Ecto neural progenitor cell (in vitro differentiated cells): ENCODE results near the gene DDX28.

Experiments
- DNase-seq: peaks from one replicate; pipeline ENCODE4 v3.0.0-alpha.2; 2018; ENCODE audit warnings: low spot score

DDX28 gene

DNA sequence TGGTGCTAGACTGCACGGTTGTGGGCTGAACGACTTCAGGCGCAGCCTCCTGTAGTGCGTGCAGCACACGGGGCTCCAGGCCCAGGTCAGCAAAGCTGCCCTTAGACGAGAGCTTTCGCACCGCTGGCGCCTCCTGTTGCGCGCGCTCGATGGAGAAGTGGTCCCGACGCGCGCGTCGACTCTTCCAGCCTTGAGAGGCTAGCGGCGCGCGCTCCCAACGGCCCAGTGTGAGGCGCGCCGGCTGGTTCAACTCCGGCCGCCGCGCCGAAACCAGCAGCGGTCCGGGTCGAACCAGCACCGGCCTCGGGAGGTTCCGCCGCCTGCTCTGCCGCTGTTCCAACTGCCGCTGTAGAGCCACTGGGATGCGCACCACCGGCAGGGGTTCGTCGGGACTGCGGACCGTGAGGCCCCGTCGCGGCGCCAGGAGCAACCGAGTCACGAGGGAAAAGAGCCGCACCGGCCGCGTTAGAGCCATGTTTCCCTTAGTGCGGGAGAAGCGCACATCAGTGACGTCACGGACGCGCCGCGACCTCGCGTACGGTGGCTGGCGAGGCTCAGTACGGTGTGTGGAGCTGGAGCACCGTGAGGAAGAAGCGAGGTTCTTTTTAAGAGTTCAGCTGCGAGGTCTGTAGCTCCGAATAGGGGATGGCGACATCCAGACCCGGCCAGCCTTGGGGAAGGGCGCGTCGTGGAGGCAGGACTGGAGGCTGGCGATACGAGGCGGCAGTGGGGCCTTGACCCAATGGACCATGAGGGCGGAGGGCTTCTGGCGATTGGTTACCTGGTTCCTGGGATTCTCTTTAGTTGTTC lies at the start of gene DDX28, which contains the start of gene DUS2:
Gene DDX28 (minus strand): TSS at position 505 of the 810 bp plus-strand sequence. CDS start 30 bp downstream, at position 475.
Gene DUS2 (plus strand): TSS at position 557 of the 810 bp plus-strand sequence. CDS start 14,740 bp downstream, outside the sequence.
- peak; percentile 97 for DNase-seq

GRCh38 chr16:68072038-68072695 lies 49.1 kb upstream of the DDX28 start:
- DNase-seq: no peak

DNA sequence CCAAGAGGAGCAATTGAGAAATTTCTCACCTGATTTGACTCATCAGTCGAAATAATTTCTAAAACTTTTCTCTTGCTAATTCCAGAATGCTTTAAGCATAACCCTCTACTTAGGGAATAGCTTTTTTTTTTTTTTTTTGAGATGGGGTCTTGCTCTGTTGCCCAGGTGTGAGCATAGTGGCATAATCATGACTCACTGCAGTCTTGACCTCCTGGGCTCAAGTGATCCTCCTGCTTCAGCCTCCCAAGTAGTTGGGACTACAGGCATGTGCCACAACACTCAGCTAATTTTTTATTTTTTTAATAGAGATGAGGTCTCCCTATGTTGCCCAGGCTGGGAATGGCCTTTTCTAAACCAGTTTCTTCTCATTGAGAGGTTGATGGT lies 48.5 kb upstream of the DDX28 start:
- no peak for DNase-seq

DNA sequence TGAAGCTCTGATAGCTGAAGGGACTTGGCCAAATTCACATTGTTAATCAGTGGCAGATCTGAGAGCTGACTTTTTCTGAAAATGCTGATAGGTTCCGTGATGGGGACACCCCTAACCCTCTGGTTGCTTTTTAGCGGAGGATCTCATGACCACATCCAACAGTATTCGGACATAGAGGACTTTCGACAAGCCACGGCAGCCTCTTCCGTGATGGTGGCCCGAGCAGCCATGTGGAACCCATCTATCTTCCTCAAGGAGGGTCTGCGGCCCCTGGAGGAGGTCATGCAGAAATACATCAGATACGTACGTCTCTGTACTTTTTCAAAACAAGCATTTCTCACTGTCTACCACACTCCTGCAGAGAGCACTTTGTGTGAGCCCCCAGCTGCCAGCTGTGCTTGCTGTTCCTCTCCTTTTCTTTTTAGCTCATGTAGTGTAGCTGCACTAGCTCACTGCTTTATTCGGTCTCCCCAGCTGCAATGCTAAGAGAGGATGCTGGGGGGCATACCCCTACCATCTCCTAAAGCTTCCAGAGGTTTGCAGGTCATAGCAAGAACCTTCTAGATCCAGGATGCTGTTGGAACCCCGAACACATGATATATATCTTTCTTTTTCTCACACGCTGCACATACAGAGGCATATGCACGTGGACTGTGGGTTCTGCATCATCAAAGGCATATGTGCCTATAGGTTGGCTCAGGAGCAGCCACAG lies 47.9 kb upstream of the DDX28 start:
- no peak for DNase-seq

DNA sequence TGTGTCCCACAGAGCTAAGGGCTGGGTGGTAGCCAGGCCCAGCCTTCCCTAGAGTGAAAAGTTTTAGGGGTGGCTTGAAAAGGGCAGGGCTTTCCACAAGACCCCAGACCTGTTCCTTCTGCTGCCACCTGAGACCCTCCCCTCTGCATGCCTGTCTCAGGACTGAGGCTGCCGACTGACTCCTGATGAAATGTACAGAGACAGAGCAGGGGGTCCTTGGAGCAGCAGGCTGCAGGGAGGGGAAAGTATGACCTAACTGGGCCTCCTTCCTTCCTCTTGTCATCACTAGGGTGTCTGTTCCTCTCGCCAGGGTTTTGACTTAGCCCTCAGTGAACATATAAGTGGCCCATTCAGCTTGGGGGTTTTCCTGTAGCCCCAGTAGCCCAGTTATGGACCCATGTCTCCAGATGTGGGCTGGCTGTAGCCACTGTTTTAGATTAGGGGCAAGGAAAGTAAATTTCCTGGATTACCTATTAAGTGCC lies 47.3 kb upstream of the DDX28 start:
- DNase-seq: no peak

DNA sequence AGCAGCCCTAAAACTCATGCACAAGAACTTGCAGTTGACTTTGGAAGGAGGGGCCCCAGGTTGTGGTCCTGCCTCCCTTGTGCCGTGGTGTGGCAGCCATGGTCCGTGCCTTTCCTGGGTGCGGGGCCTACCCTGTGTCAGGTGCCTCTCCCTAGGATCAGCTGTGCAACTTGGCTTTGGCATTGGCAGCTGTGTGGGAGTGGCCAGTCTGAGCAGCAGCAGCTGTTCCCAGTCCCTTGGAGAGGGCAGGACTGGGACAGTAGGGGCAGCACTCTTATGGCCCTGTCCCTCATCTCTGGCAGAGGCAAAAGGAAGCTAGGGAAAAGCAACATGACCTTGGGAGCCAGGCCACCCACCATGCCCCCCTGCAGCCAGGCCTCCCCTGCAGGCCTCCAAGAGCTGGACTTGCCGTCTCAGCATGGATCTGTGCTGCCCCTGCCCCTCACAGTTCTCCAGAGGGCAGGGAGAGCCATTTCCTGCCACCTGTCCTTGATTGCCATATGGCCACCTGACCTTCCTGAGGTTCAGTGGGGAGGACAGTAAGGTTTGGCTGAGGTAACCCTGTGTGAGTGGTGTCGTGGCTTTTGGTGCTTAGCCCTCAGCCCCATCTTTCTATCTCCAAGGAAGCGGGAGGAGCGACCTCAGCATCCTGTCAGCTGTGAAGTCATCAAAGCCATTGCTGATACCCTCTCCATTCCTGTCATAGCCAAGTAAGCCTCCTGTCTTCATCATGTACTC lies 46.6 kb upstream of the DDX28 start:
- no peak for DNase-seq

DNA sequence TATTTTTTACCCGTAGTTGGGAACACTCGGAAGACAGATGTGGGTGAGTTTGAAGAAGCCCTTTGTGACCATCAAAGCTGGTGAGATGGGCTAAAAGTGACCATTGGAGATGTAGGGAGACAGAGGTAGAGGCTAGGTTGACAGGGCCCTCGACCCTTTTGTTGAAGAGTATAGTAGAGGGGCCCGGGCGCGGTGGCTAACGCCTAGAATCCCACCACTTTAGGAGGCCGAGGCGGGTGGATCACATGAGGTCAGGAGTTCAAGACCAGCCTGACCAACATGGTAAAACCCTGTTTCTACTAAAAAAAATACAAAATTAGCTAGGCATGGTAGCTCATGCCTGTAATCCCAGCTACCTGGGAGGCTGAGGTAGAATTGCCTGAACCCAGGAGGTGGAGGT lies 45.9 kb upstream of the DDX28 start:
- no peak for DNase-seq

DNA sequence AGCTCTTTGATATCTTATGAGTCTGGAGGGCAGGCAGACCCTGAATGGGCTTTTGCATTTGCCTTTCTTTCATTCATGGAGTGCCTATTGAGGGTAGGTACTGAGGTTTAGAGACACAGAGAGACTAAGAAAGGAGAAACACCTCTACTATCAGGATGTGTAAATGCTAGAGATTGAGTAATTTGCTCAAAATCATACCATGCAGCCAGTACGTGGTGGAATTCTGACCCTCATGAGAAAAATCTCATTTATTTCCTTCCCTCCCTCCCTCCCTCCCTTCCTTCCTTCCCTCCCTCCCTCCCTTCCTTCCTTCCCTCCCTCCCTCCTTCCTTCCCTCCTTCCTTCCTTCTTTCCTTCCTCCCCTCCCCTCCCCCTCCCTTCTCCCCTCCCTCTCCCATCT lies 43.7 kb upstream of the DDX28 start:
- no peak for DNase-seq

- DNase-seq: no peak
These were observed 42.8 kb upstream of the DDX28 start for GRCh38 chr16:68065716-68066305.

- peak; percentile 75 for DNase-seq
These were observed 41.8 kb upstream of the DDX28 start for GRCh38 chr16:68064791-68065365.

- no peak for DNase-seq
These were observed 39.9 kb upstream of the DDX28 start for GRCh38 chr16:68062910-68063393.

DNA sequence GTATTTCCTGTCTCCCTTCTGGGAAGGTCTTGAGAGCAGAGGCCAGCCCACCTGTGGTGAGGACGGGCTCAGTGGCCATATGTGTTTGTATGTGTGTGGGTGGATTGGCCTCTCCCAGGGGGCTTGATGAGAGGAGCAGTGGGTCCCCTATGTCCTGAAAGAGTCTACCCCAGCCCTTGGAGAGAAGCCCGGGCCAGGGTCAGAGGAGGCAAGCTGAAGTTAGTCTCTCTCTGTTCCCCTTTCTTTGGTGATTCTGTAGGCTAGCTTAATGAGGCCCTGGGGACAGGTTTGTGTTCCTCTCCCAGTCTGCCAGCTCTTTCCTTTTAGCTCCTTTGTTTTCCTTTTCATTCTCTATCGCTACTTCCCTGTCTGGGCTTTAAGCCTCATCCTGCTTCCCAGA lies 38.4 kb upstream of the DDX28 start:
- DNase-seq: no peak

DNA sequence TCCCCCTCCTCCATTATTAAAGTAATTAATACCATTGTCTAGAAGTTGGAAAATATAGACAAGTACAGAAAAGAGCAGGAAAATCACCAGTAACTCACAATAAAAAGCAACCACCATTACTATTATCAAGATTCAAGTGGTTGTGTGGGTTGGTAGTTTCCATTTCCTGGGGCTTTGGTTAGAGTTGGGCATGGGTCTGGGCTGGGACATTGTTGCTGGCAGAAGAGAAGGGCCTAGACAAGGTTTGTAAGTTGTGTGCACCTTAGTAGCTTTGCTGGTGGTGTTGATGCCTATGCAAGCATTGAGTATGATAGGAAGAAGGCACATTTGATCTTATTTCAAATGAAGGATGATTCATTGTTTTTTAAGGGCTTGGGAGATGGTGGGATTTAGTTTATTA lies 36.8 kb upstream of the DDX28 start:
- no peak for DNase-seq

- no peak for DNase-seq
These were observed 32.4 kb upstream of the DDX28 start for GRCh38 chr16:68055395-68055794.

DNA sequence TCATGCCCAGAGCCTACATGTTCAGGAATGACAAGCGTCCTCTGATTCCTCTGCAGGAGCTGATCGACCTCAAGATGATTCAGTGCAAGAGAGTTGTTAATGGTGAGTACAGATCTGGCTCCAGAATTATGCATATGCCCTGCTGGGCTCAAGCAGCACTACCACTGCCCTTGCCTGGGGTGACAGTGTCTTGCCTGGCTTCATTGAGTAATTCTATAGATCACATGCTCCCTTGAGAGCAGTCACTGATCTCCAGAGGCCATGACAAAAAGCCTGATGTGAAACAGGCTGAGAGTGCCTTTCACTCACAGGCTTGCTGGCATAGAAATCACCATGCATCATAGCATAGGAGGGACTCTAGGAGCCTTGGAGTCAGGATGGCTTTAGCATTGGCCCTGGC lies 26.4 kb upstream of the DDX28 start:
- DNase-seq: no peak

DNA sequence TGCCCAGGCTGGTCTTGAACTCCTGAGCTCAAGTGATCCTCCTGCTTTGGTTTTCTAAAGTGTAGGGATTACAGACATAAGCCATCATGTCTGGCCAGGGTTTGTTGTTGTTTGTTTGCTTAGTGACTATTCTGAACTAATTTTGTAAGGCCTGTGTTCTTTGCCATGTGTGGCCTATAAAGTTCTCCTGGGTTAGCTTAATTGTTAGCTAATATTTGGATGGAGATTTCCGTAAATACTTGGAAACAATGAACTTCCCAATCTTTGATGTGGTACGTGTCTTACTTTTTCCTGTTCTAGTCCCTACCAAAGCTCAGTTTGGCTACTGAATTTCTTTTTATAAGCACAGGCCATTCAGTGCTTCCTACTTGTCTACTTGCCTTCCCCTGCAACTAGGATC lies 25.0 kb upstream of the DDX28 start:
- DNase-seq: no peak

GRCh38 chr16:68046106-68046505 lies 23.1 kb upstream of the DDX28 start:
- no peak for DNase-seq

DNA sequence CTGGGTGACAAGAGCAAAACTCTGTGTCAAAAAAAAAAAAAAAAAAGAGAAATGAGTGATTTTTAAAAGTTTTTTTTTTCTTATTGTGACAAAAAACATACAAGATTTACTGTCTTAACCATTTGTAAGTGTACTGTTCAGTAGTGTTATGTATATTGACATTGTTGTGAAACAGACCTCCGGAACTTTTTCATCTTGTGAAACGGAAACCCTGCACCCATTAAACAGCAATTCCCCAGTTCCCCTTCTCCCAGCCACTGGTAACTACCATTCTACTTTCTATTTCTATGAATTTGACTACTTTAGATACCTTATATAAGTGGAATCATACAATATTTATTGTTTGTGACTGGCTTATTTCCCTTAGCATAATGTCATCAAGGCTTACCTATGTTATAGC lies 18.8 kb upstream of the DDX28 start:
- DNase-seq: no peak

- DNase-seq: peak; percentile 86
These were observed 17.7 kb upstream of the DDX28 start for GRCh38 chr16:68040506-68041288.
